ENCODE measurements around the gene OR1D5.

- TF ChIP-seq, protein P1, sequence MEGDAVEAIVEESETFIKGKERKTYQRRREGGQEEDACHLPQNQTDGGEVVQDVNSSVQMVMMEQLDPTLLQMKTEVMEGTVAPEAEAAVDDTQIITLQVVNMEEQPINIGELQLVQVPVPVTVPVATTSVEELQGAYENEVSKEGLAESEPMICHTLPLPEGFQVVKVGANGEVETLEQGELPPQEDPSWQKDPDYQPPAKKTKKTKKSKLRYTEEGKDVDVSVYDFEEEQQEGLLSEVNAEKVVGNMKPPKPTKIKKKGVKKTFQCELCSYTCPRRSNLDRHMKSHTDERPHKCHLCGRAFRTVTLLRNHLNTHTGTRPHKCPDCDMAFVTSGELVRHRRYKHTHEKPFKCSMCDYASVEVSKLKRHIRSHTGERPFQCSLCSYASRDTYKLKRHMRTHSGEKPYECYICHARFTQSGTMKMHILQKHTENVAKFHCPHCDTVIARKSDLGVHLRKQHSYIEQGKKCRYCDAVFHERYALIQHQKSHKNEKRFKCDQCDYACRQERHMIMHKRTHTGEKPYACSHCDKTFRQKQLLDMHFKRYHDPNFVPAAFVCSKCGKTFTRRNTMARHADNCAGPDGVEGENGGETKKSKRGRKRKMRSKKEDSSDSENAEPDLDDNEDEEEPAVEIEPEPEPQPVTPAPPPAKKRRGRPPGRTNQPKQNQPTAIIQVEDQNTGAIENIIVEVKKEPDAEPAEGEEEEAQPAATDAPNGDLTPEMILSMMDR (IDR thresholded peaks at IDR 0.05; ENCODE audit: low read depth, low read length), result no peak
- TF ChIP-seq EZH2phosphoT487 (IDR thresholded peaks at IDR 0.05; ENCODE audit: low read depth), result no peak
Observed at GRCh38 chr17:3040882-3041281, 22.5 kb downstream of the OR1D5 start.

Measured in OCI-LY3 (cell line).